GM18873 (cell line): ENCODE measurements around the gene SNX8.
"Not testable (repeated sequence)": the region's sequence is repeated elsewhere in the genome, so short reads cannot be mapped to it uniquely, and the experiment has no call there.

Experiments
- ATAC-seq: cut with Tn5 transposase; IDR thresholded peaks from one replicate; pipeline ENCODE4 v1.9.1; 2021; ENCODE audit warnings: mild to moderate bottlenecking, moderate library complexity, moderate number of reproducible peaks; ENCODE audit not compliant: unreplicated experiment, low FRiP score

Gene SNX8

GRCh38 chr7:2314209-2314955 is at the start of gene SNX8:
SNX8 (minus strand) TSS chr7:2314441; CDS start chr7:2314421, 20 bp downstream.
- peak; percentile 61 for ATAC-seq

- ATAC-seq, result no peak
These were observed 48.3 kb upstream of the SNX8 start for GRCh38 chr7:2362385-2363088.

- ATAC-seq, result no peak
These were observed 46.6 kb upstream of the SNX8 start for GRCh38 chr7:2360796-2361195.

GRCh38 chr7:2359610-2360009 is 45.4 kb upstream of the SNX8 start:
- no peak for ATAC-seq

GRCh38 chr7:2358968-2359527 is 44.8 kb upstream of the SNX8 start:
- no peak for ATAC-seq

GRCh38 chr7:2357571-2357970 is 43.3 kb upstream of the SNX8 start:
- ATAC-seq, result no peak

- no peak for ATAC-seq
These were observed 42.9 kb upstream of the SNX8 start for GRCh38 chr7:2357165-2357564.

GRCh38 chr7:2355705-2356008 is 41.4 kb upstream of the SNX8 start:
- no peak for ATAC-seq

GRCh38 chr7:2354939-2355704 is 40.9 kb upstream of the SNX8 start:
- peak; percentile 3 for ATAC-seq

GRCh38 chr7:2354186-2354938 is 40.1 kb upstream of the SNX8 start, which contains the start of gene EIF3B:
EIF3B (plus strand) TSS chr7:2354827; CDS start chr7:2354922, 95 bp downstream.
- ATAC-seq, result peak; percentile 72

- peak; percentile 45 for ATAC-seq
These were observed 39.6 kb upstream of the SNX8 start for GRCh38 chr7:2353936-2354185.

GRCh38 chr7:2353113-2353935 is 39.1 kb upstream of the SNX8 start:
- no peak for ATAC-seq

- ATAC-seq, result no peak
These were observed 36.6 kb upstream of the SNX8 start for GRCh38 chr7:2350861-2351260.

GRCh38 chr7:2350055-2350454 is 35.8 kb upstream of the SNX8 start:
- no peak for ATAC-seq

- not testable (repeated sequence) for ATAC-seq
These were observed 33.3 kb upstream of the SNX8 start for GRCh38 chr7:2347351-2348063.

GRCh38 chr7:2336626-2337299 is 22.5 kb upstream of the SNX8 start:
- ATAC-seq, result no peak

GRCh38 chr7:2332606-2333231 is 18.5 kb upstream of the SNX8 start:
- ATAC-seq, result not testable (repeated sequence)

GRCh38 chr7:2331707-2332106 is 17.5 kb upstream of the SNX8 start:
- no peak for ATAC-seq
